Adrenal gland (tissue), 12 donors: ENCODE data around the gene APOL2. TPM values are rescaled to one million over a fixed set of nuclear protein-coding genes. Genes with fewer than 3 reads are reported as not detected.

ENCODE experiments used
- DNase-seq, 7 donors: peaks; one replicate each; pipeline ENCODE4 v3.0.0-alpha.2; 2019 to 2020
- H3K27ac ChIP-seq, 5 donors: fragments of 200-600 bp; sonication (generic) in 4 of 5; 1 replicate in 3 of 5; 2 replicates in 2 of 5; pipeline versions ENCODE4 v1.5.1 to v1.8.0; 2016 to 2020; ENCODE audit warnings: mild to moderate bottlenecking in 1 of 5
- H3K27me3 ChIP-seq: fragments of 200-600 bp; 2 replicates; pipeline ENCODE4 v1.8.0; 2021
- H3K36me3 ChIP-seq, 2 donors: fragments of 200-600 bp; replicated peaks in 1 of 2; 1 replicate in 1 of 2; 2 replicates in 1 of 2; pipeline versions ENCODE4 v1.5.1 to v1.8.0; 2018 to 2022
- H3K4me1 ChIP-seq, 2 donors: fragments of 200-600 bp; replicated peaks in 1 of 2; 1 replicate in 1 of 2; 2 replicates in 1 of 2; pipeline versions ENCODE4 v1.5.1 to v1.8.0; 2018 to 2021
- H3K4me3 ChIP-seq, 4 donors: fragments of 200-600 bp; sonication (generic) in 3 of 4; one replicate each; pipeline ENCODE4 v1.5.1; 2016 to 2018
- H3K9me3 ChIP-seq, 3 donors: fragments of 200-600 bp; sonication (generic) in 1 of 3; replicated peaks in 1 of 3; 1 replicate in 2 of 3; 2 replicates in 1 of 3; pipeline versions ENCODE4 v1.5.1 to v1.8.0; 2016 to 2021
- CTCF ChIP-seq, 6 experiments: fragments of 450-650 bp in 4 of 6; fragments of 200-600 bp in 2 of 6; sonication (generic) in 1 of 6; IDR thresholded peaks; 1 replicate in 5 of 6; 2 replicates in 1 of 6; pipeline versions ENCODE4 v1.5.1 to v1.8.0; 2016 to 2021; ENCODE audit warnings: antibody characterized with exemption in 6 of 6, mild to moderate bottlenecking in 2 of 6, moderate library complexity in 1 of 6
- POLR2A ChIP-seq, 2 donors: fragments of 450-650 bp; IDR thresholded peaks; one replicate each; pipeline ENCODE4 v1.6.1; 2017; ENCODE audit warnings: antibody characterized with exemption in 2 of 2, mild to moderate bottlenecking in 2 of 2, moderate library complexity in 1 of 2
- WGBS, 4 donors: extraction: QIAGEN DNeasy Blood & Tissue Kit in 2 of 4; methylation state at CpG; one replicate each; pipeline versions ENCODE4 v1.1.5 to v1.1.7; 2013 to 2017; 5-methylcytosine and 5-hydroxymethylcytosine counted together
- intact Hi-C, 2 donors: fragments of 100-400 bp; cut with DNase I; formaldehyde crosslinking; loops; one replicate each; pipeline versions ENCODE4 v1.14.1 to v1.15.0; 2022 to 2023
- polyA plus RNA-seq, 3 donors: library from polyadenylated mRNA; stranded (reverse); fragments of 200-250 nt in 2 of 3; fragments of 350-450 nt in 1 of 3; fragmentation: Illumina TruSeq in 1 of 3; extraction: RNeasy Lipid Tissue Mini Kit (QIAGEN cat#74804) in 1 of 3; gene quantifications; one replicate each; pipeline ENCODE4 v1.2.3, GENCODE V29; 2013 to 2014
- total RNA-seq, 9 donors: library from RNA; depleted of rRNA in 4 of 9; stranded (reverse); fragments of >200 nt in 4 of 9; fragments of 120-200 nt in 1 of 9; fragmentation: NEBNext Ultra II Directional in 1 of 9; extraction: Animal tissue kit (Norgen Biotek cat#: 25700) in 1 of 9; gene quantifications; one replicate each; pipeline versions ENCODE4 v1.1.0 to v1.2.4, GENCODE V29; 2013 to 2023
- donor health status: healthy with polysubstance abuse.
- donor health status: Bipolar disorder and iron deficiency.
- donor health status: DM: yes; HTN: yes; CAD: no.
- donor health status: DM: no; HTN: no; CAD: no.
- donor health status: DM: no; HTN: no; CAD: no.
- donor health status: DM: yes; HTN: yes; CAD: no.

APOL2 gene
- total and polyA plus RNA-seq, 12 donors, result 16.1 to 73.8 (median 40.0) TPM

GRCh38 chr22:36237462-36238372, 1.6 kb downstream of the APOL2 start:
- no peaks in the 10 kb centered on the region for H3K27me3 ChIP-seq
- H3K36me3 ChIP-seq, result peaks cover 0 to 9% of the 10 kb centered on the region in 2 donors
- DNase-seq, result peak in 2 of 7 donors; percentile 18 to 53
- intact Hi-C loops, result no loop called here
- H3K4me3 ChIP-seq, result peak overlapping the region in 1 of 4 donors; percentile 80
- peak overlapping the region in 4 of 5 donors; percentile 78 to 95 (median 90) for H3K27ac ChIP-seq
- H3K4me1 ChIP-seq, result peaks cover 19 to 36% of the 10 kb centered on the region in 2 donors
- H3K9me3 ChIP-seq, result no peaks in the 10 kb centered on the region
- WGBS, 4 donors, result 68 to 83% (median 70%) methylated on average over 11 to 12 of the region's 12 CpGs
- TF ChIP-seq CTCF (IDR thresholded peaks at IDR 0.05), result no peak
- TF ChIP-seq POLR2A (IDR thresholded peaks at IDR 0.05), result no peak

GRCh38 chr22:36236388-36237319, 2.7 kb downstream of the APOL2 start:
- no peak for TF ChIP-seq CTCF (IDR thresholded peaks at IDR 0.05)
- TF ChIP-seq POLR2A (IDR thresholded peaks at IDR 0.05), result no peak
- peak overlapping the region in 2 of 5 donors; percentile 94 to 95 for H3K27ac ChIP-seq
- H3K4me3 ChIP-seq, result peak overlapping the region in 1 of 4 donors; percentile 80
- H3K36me3 ChIP-seq, result peaks cover 0 to 20% of the 10 kb centered on the region in 2 donors
- peaks cover 19 to 36% of the 10 kb centered on the region in 2 donors for H3K4me1 ChIP-seq
- H3K9me3 ChIP-seq, result no peaks in the 10 kb centered on the region
- WGBS, 4 donors, result 79 to 88% (median 84%) methylated on average over 10 to 14 of the region's 14 CpGs
- DNase-seq, result peak in 2 of 7 donors; percentile 24 to 53
- H3K27me3 ChIP-seq, result no peaks in the 10 kb centered on the region
- intact Hi-C loops, result no loop called here

GRCh38 chr22:36235585-36235984, 3.7 kb downstream of the APOL2 start:
- DNase-seq, result no peak
- Histone ChIP-seq H3K27me3 (no peaks in the 10 kb centered on the region), H3K4me3 (peak overlapping the region in 1 of 4 donors; percentile 24), H3K9me3 (no peaks in the 10 kb centered on the region), H3K27ac (no peak overlapping the region), H3K4me1 (peaks cover 19 to 36% of the 10 kb centered on the region in 2 donors), H3K36me3 (peaks cover 0 to 31% of the 10 kb centered on the region in 2 donors)
- intact Hi-C loops, result no loop called here
- 77 to 84% (median 79%) methylated on average over 3 of the region's 3 CpGs for WGBS, 4 donors
- TF ChIP-seq CTCF (IDR thresholded peaks at IDR 0.05), result no peak

- Histone ChIP-seq H3K4me3 (no peak overlapping the region), H3K9me3 (no peaks in the 10 kb centered on the region), H3K4me1 (peaks cover 19 to 35% of the 10 kb centered on the region in 2 donors), H3K36me3 (peaks cover 0 to 37% of the 10 kb centered on the region in 2 donors), H3K27ac (no peak overlapping the region), H3K27me3 (no peaks in the 10 kb centered on the region)
- WGBS, 4 donors, result 62 to 72% (median 67%) methylated on average over 2 of the region's 2 CpGs
- intact Hi-C loops, result loop anchor here in 1 of 2 donors (5.0 kb wide), 1 partner anchor 42 kb away; no protein-coding TSS in a partner anchor
- DNase-seq, result peak in 2 of 7 donors; percentile 23 to 50
- no peak for TF ChIP-seq POLR2A (IDR thresholded peaks at IDR 0.05)
- TF ChIP-seq CTCF (IDR thresholded peaks at IDR 0.05), result no peak
Observed at GRCh38 chr22:36234919-36235318, 4.4 kb downstream of the APOL2 start.
